Osteocyte (in vitro differentiated cells): ENCODE data around the gene SLC35D3. TPM values are rescaled to one million over a fixed set of nuclear protein-coding genes. Genes with fewer than 3 reads are reported as not detected.
"Not testable (repeated sequence)": the region's sequence is repeated elsewhere in the genome, so short reads cannot be mapped to it uniquely, and the experiment has no call there.

ENCODE experiments used
- DNase-seq: peaks from one replicate; pipeline ENCODE4 v3.0.0; 2021; ENCODE audit warnings: mixed read lengths; ENCODE audit not compliant: unreplicated experiment; ENCODE audit errors: extremely low spot score
- H3K27ac Mint-ChIP-seq: one replicate; pipeline ENCODE4 v1.8.0; 2021; ENCODE audit warnings: mild to moderate bottlenecking, mixed read lengths; ENCODE audit not compliant: unreplicated experiment
- H3K27me3 Mint-ChIP-seq: one replicate; pipeline ENCODE4 v1.8.0; 2021; ENCODE audit warnings: mixed read lengths; ENCODE audit not compliant: unreplicated experiment
- H3K36me3 Mint-ChIP-seq: one replicate; pipeline ENCODE4 v1.8.0; 2021; ENCODE audit warnings: mixed read lengths; ENCODE audit not compliant: unreplicated experiment
- H3K4me1 Mint-ChIP-seq: one replicate; pipeline ENCODE4 v1.8.0; 2021; ENCODE audit warnings: mixed read lengths; ENCODE audit not compliant: unreplicated experiment
- H3K4me3 Mint-ChIP-seq: one replicate; pipeline ENCODE4 v1.8.0; 2021; ENCODE audit warnings: mild to moderate bottlenecking, moderate library complexity, mixed read lengths; ENCODE audit not compliant: unreplicated experiment
- H3K9me3 Mint-ChIP-seq: one replicate; pipeline ENCODE4 v1.8.0; 2021; ENCODE audit warnings: mixed read lengths; ENCODE audit not compliant: unreplicated experiment
- CTCF ChIP-seq: fragments of 200-600 bp; sonication (generic); IDR thresholded peaks from 2 replicates; pipeline ENCODE4 v1.5.0; 2021; ENCODE audit warnings: antibody characterized with exemption, mild to moderate bottlenecking, moderate library complexity
- total RNA-seq: library from RNA; stranded (reverse); gene quantifications from 2 replicates; pipeline ENCODE4 v1.2.1, GENCODE V29; 2021

Gene SLC35D3
- total RNA-seq, 1 donor from 2014 or later, result not detected

GRCh38 chr6:136932599-136932998 is 10.5 kb downstream of the SLC35D3 start:
- no peak overlapping the region for H3K4me3 Mint-ChIP-seq
- H3K27ac Mint-ChIP-seq, result no peak overlapping the region
- TF ChIP-seq CTCF, result no peak
- peaks cover 41% of the 10 kb centered on the region for H3K27me3 Mint-ChIP-seq
- no peaks in the 10 kb centered on the region for H3K9me3 Mint-ChIP-seq
- H3K36me3 Mint-ChIP-seq, result no peaks in the 10 kb centered on the region
- H3K4me1 Mint-ChIP-seq, result no peaks in the 10 kb centered on the region
- no peak for DNase-seq

- Mint-ChIP-seq H3K9me3 (peaks cover 3% of the 10 kb centered on the region), H3K27me3 (peaks cover 23% of the 10 kb centered on the region), H3K36me3 (no peaks in the 10 kb centered on the region), H3K4me3 (no peak overlapping the region), H3K27ac (no peak overlapping the region), H3K4me1 (no peaks in the 10 kb centered on the region)
- no peak for TF ChIP-seq CTCF
- DNase-seq, result no peak
Observed at GRCh38 chr6:136945072-136945471, 23.0 kb downstream of the SLC35D3 start.

- no peak for DNase-seq
- H3K9me3 Mint-ChIP-seq, result peaks cover 3% of the 10 kb centered on the region
- H3K36me3 Mint-ChIP-seq, result no peaks in the 10 kb centered on the region
- H3K4me3 Mint-ChIP-seq, result no peak overlapping the region
- TF ChIP-seq CTCF, result no peak
- H3K27ac Mint-ChIP-seq, result no peak overlapping the region
- peaks cover 23% of the 10 kb centered on the region for H3K27me3 Mint-ChIP-seq
- no peaks in the 10 kb centered on the region for H3K4me1 Mint-ChIP-seq
Observed at GRCh38 chr6:136945711-136946121, 23.6 kb downstream of the SLC35D3 start.

GRCh38 chr6:136947037-136947436 is 24.9 kb downstream of the SLC35D3 start:
- Mint-ChIP-seq H3K27ac (no peak overlapping the region), H3K27me3 (peaks cover 20% of the 10 kb centered on the region), H3K4me1 (no peaks in the 10 kb centered on the region), H3K9me3 (peaks cover 3% of the 10 kb centered on the region), H3K36me3 (no peaks in the 10 kb centered on the region), H3K4me3 (no peak overlapping the region)
- no peak for TF ChIP-seq CTCF
- no peak for DNase-seq

GRCh38 chr6:136949957-136950356 is 27.9 kb downstream of the SLC35D3 start:
- H3K27ac Mint-ChIP-seq, H3K36me3 Mint-ChIP-seq, DNase-seq, H3K4me1 Mint-ChIP-seq, H3K4me3 Mint-ChIP-seq, H3K9me3 Mint-ChIP-seq: not testable (repeated sequence)
- H3K27me3 Mint-ChIP-seq, result peaks cover 21% of the 10 kb centered on the region
